GM15510 (cell line): ENCODE results near the gene MNT.

Experiments used
- POLR2A ChIP-seq: IDR thresholded peaks from 3 replicates; pipeline ENCODE4 v1.6.1; 2011; ENCODE audit warnings: borderline replicate concordance; ENCODE audit not compliant: insufficient read length; ENCODE audit errors: extremely low read depth

Gene MNT

GRCh38 chr17:2400877-2401425 lies at the start of gene MNT:
Gene MNT (minus strand): TSS chr17:2401060. CDS start chr17:2400712, 348 bp downstream.
- peak; percentile 46 for TF ChIP-seq POLR2A

- TF ChIP-seq POLR2A: no peak
Measured at GRCh38 chr17:2450016-2450650, 49.3 kb upstream of the MNT start.

- TF ChIP-seq POLR2A: no peak
Measured at GRCh38 chr17:2449486-2449885, 48.6 kb upstream of the MNT start.

- TF ChIP-seq POLR2A: no peak
Measured at GRCh38 chr17:2445638-2446037, 44.8 kb upstream of the MNT start.

- TF ChIP-seq POLR2A: no peak
Measured at GRCh38 chr17:2444382-2444781, 43.5 kb upstream of the MNT start.

GRCh38 chr17:2442166-2442565 lies 41.3 kb upstream of the MNT start:
- TF ChIP-seq POLR2A: no peak

- no peak for TF ChIP-seq POLR2A
Measured at GRCh38 chr17:2440930-2441329, 40.1 kb upstream of the MNT start.

GRCh38 chr17:2438823-2439222 lies 38.0 kb upstream of the MNT start:
- no peak for TF ChIP-seq POLR2A

GRCh38 chr17:2436316-2436905 lies 35.6 kb upstream of the MNT start:
- TF ChIP-seq POLR2A: no peak

- no peak for TF ChIP-seq POLR2A
Measured at GRCh38 chr17:2435862-2436261, 35.0 kb upstream of the MNT start.

- no peak for TF ChIP-seq POLR2A
Measured at GRCh38 chr17:2435181-2435741, 34.4 kb upstream of the MNT start.

GRCh38 chr17:2433696-2434095 lies 32.8 kb upstream of the MNT start:
- no peak for TF ChIP-seq POLR2A

- no peak for TF ChIP-seq POLR2A
Measured at GRCh38 chr17:2427910-2428309, 27.1 kb upstream of the MNT start.

GRCh38 chr17:2427215-2427614 lies 26.4 kb upstream of the MNT start:
- no peak for TF ChIP-seq POLR2A

GRCh38 chr17:2423271-2423670 lies 22.4 kb upstream of the MNT start:
- TF ChIP-seq POLR2A: no peak
